ENCODE measurements around the gene C16orf86.

- no peak for TF ChIP-seq EZH2 (IDR thresholded peaks at IDR 0.05)
- TF ChIP-seq POLR2AphosphoS5 (IDR thresholded peaks at IDR 0.05; ENCODE audit: borderline replicate concordance, low read depth, low read length), result no peak
Measured at GRCh38 chr16:67650023-67650422, 16.6 kb upstream of the C16orf86 start.

All from SK-N-MC (cell line).